H1 (cell line): Measurements from ENCODE around the gene LHPP. TPM values are rescaled to one million over a fixed set of nuclear protein-coding genes. Genes with fewer than 3 reads are reported as not detected.

Experiments used
- CBX5 ChIP-seq: fragments of 300-800, 300-1000 bp; sonication (generic); IDR thresholded peaks from 2 replicates; pipeline ENCODE4 v1.7.1; 2016; ENCODE audit warnings: antibody characterized with exemption, low read length, low read depth
- polyA plus RNA-seq, 7 experiments: library from polyadenylated mRNA; depleted of rRNA in 3 of 7; stranded (reverse) in 5 of 7; unstranded in 2 of 7; fragments of >200 nt in 5 of 7; fragments of 200-250 nt in 2 of 7; gene quantifications; 1 replicate in 5 of 7; 2 replicates in 1 of 7; 4 replicates in 1 of 7; pipeline versions ENCODE4 v1.2.1 to v1.2.3, GENCODE V29; 2011 to 2013; ENCODE audit warnings: missing spikeins in 2 of 7, mixed read lengths in 2 of 7
- total RNA-seq: library from RNA; stranded (reverse); fragmentation: NEBNext Ultra II Directional; extraction: Animal tissue kit (Norgen Biotek cat#: 25700); gene quantifications from 2 replicates; pipeline ENCODE4 v1.2.1, GENCODE V29; 2021

The LHPP gene
- total and polyA plus RNA-seq, 2 of the 8 experiments (the other 6 are each of a cell fraction or from before 2014, with no cell fraction given) = 26.0 to 45.0 TPM

DNA sequence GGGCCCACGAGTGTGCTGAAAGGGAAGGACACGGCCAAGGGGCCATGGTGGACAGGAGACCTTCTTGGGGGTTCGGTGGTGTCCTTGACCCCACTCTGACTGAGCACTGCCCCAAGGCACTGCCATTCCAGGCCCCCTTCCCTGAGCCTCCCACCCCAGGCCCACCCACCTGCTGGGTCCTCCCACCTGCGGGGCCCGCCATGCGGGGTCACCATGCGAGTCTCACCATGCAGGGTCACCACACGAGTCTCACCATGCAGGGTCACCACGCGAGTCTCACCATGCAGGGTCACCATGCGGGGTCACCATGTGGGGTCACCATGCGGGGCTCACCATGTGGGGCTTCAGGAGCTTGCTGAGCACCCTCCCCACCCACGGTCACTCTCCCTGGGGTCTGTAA is 76.3 kb downstream of the LHPP start (continued):
- no peak for TF ChIP-seq CBX5
- TF ChIP-seq, all 59 proteins: peak for 0
